NOMO-1 treated with DMSO at 0.1 percent for 48 hours (cell line): ENCODE measurements around the gene DAAM1.

Experiments used
- DNase-seq: peaks from one replicate; lab custom pipeline; 2025; ENCODE audit not compliant: unreplicated experiment; lab: John Stamatoyannopoulos, UW

DAAM1 gene

GRCh38 chr14:59407246-59408010 is 219.0 kb downstream of the DAAM1 start:
- no peak for DNase-seq

- no peak for DNase-seq
Observed at GRCh38 chr14:59415836-59416602, 227.6 kb downstream of the DAAM1 start.

GRCh38 chr14:59417311-59417710 is 228.8 kb downstream of the DAAM1 start:
- DNase-seq = no peak

- no peak for DNase-seq
Observed at GRCh38 chr14:59419303-59419702, 230.8 kb downstream of the DAAM1 start.
